SJSA1 (cell line): ENCODE data around the gene NT5C3A. TPM values are rescaled to one million over a fixed set of nuclear protein-coding genes. Genes with fewer than 3 reads are reported as not detected.
"Not testable (repeated sequence)": the region's sequence is repeated elsewhere in the genome, so short reads cannot be mapped to it uniquely, and the experiment has no call there.

Experiments
- DNase-seq, 2 experiments: peaks; one replicate each; pipeline ENCODE4 v3.0.0-alpha.2; 2015 to 2020; ENCODE audit warnings: low spot score in 2 of 2, low read depth in 1 of 2
- H3K27ac ChIP-seq: fragments of 250-450 bp; sonication (Bioruptor Pico); 2 replicates; pipeline ENCODE4 v1.5.1; 2020; ENCODE audit warnings: mild to moderate bottlenecking, moderate library complexity
- H3K27me3 ChIP-seq: fragments of 250-450 bp; sonication (Bioruptor Pico); replicated peaks from 2 replicates; pipeline ENCODE4 v1.5.1; 2020; ENCODE audit warnings: mild to moderate bottlenecking, moderate library complexity
- H3K36me3 ChIP-seq: fragments of 250-450 bp; sonication (Bioruptor Pico); 2 replicates; pipeline ENCODE4 v1.5.1; 2020; ENCODE audit warnings: mild to moderate bottlenecking
- H3K4me1 ChIP-seq: fragments of 250-450 bp; sonication (Bioruptor Pico); replicated peaks from 2 replicates; pipeline ENCODE4 v1.6.1; 2021; ENCODE audit warnings: mild to moderate bottlenecking
- H3K4me3 ChIP-seq: fragments of 250-450 bp; sonication (Bioruptor Pico); 2 replicates; pipeline ENCODE4 v1.5.1; 2020; ENCODE audit warnings: mild to moderate bottlenecking
- H3K9me3 ChIP-seq: fragments of 250-450 bp; sonication (Bioruptor Pico); replicated peaks from 2 replicates; pipeline ENCODE4 v1.5.1; 2020; ENCODE audit warnings: mild to moderate bottlenecking
- total RNA-seq: library from RNA; depleted of rRNA; stranded (reverse); fragments of >200 nt; shearing (Covaris generic); gene quantifications from 2 replicates; pipeline ENCODE4 v1.2.3, GENCODE V29; 2014

Gene NT5C3A
- total RNA-seq, 1 experiment from 2014 or later, result 31.1 TPM

DNA sequence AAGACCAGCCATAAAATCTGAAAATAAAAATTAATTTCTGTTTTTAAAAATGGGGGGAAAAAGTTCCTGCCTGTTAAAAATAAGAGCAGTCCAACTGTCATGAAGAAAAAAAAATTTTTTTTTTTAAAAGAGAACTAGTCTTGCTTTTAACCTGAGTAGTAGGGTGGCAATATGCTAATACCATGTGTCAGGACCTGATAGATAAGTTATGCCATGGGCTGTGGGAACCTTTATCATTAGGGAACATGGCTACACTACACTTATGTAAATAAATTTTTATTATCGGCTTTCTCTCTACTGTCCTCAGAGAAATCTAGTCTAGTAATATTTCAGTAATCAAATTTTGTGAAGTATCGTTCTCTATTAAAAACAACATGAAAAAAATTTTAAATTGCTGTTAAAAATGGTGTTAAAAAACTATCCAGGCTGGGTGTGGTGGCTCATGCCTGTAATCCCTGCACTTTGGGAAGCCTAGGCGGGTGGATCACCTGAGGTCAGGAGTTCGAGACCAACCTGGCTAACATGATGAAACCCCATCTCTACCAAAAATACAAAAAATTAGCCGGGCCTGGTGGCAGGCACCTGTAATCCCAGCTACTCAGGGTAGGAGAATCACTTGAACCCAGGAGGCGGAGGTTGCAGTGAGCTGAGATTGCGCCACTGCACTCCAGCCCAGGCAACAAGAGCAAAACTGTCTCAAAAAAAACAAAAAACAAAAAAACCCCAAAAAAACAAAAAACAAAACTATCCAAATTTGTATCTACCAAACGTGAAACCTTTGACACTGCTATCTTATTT lies 20.7 kb downstream of the NT5C3A start:
- H3K36me3 ChIP-seq, result no peaks in the 10 kb centered on the region
- H3K27ac ChIP-seq, result no peak overlapping the region
- H3K4me1 ChIP-seq, result peaks cover 9% of the 10 kb centered on the region
- no peaks in the 10 kb centered on the region for H3K9me3 ChIP-seq
- no peak overlapping the region for H3K4me3 ChIP-seq
- H3K27me3 ChIP-seq, result no peaks in the 10 kb centered on the region
- DNase-seq, result no peak

DNA sequence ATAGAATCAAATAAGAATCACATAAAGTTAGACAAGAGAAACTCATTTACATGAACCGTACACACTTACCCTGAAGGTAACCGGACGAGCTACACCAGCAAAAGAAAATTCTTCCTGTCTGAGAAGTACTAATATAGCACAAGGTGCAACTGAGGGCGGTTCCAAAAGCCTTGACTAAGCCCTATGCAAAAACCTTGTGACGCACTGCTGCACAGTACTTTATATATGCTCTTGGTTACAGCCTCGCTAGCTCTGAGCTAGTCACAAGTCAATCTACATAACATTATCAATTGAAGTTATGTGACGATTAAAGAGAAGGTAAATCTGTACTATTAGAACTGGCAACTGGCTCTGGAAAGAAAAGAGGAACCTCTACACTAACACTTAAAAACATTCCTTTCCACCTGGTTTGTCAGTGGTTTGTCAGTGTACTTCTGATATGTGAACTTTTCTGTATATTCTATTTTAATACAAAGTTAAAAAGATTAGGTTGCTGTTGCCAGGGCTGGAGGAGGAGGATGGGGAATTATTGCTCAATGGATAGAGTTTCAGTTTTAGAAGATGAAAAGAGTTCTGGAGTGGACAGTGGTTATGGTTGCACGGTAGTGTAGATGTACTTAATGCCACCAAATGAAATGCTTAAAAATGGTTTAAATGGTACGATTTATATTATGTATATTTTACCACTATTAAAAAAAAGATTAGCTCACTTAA lies 21.6 kb downstream of the NT5C3A start:
- Histone ChIP-seq H3K36me3 (no peaks in the 10 kb centered on the region), H3K27me3 (no peaks in the 10 kb centered on the region), H3K4me3 (no peak overlapping the region), H3K27ac (no peak overlapping the region), H3K4me1 (peaks cover 9% of the 10 kb centered on the region), H3K9me3 (no peaks in the 10 kb centered on the region)
- no peak for DNase-seq

DNA sequence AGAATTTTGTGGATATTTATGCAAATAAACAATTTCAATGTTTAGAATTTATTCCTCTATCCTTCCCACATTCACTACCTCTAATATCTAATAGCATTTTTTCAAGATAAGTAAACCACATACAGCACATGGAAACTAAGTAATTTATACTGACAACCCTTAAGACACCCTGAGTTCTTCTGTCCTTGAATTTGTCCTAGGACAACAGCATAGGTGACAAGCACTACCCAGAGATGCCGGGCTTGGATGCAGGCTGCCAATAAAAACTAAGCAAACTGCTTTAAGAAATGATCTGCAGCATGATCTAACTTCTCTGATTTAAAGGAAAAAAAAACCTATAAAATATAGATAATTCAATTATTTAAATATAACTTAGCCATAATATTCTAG lies 22.7 kb downstream of the NT5C3A start:
- Histone ChIP-seq H3K9me3 (no peaks in the 10 kb centered on the region), H3K27me3 (no peaks in the 10 kb centered on the region), H3K36me3 (no peaks in the 10 kb centered on the region), H3K4me1 (peaks cover 9% of the 10 kb centered on the region), H3K4me3 (peak overlapping the region; percentile 30), H3K27ac (no peak overlapping the region; the same call in 1 of the 2 replicates)
- no peak for DNase-seq

DNA sequence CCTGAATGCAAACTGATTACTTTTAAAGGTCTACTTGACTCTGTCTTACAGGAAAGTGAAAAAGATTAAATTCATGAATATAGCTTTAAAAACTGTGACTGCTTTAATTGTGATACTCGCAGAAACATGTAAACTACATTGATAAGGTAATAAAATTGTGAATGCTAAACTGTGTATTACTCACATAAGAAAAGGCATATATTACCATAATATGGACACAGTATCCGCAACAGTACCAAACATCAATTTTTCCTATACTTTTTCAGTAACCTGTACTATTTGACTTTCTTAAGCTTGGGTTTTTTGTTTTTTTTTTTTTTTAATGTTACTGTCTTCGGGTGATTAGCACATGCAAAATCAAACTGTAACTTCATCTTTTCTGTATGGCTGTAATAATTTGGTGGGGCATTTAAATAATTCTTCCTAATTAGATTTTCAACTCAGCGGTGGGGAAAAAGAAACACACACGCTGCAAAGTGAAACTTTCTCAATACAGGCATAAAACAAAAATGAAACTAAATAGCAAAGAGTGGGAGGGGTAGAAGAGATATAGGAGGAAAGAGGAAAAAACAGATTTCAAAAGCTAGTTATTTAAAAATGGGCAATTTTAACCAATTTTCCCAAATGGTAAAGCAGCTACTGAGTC lies 23.2 kb downstream of the NT5C3A start:
- H3K36me3 ChIP-seq, result no peaks in the 10 kb centered on the region
- H3K4me1 ChIP-seq, result peaks cover 9% of the 10 kb centered on the region
- no peaks in the 10 kb centered on the region for H3K27me3 ChIP-seq
- H3K9me3 ChIP-seq, result no peaks in the 10 kb centered on the region
- DNase-seq, result peak in 1 of 2 experiments; percentile 31
- H3K27ac ChIP-seq, result no peak overlapping the region; the same call in 1 of the 2 replicates
- H3K4me3 ChIP-seq, result peak overlapping the region; percentile 30

DNA sequence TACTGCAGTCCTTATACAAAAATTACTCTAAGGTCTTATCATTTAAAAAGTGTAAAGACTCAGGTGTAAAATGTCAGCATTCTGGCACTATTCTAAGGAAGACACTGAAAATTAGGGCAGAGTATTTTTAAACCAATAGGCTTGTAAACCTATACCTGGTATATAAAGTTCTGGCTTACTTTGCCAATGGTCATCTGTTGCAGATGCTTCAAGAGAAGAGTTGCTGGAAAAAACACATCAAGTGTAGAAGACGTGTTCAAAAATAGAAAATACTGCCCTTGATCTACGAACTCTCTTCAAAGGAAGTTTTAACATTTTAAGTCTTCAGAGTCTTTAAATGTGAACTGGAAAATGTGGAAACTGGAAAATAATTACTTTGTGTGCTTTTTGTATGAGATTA lies 23.9 kb downstream of the NT5C3A start:
- no peak for DNase-seq
- H3K4me3 ChIP-seq, result no peak overlapping the region

DNA sequence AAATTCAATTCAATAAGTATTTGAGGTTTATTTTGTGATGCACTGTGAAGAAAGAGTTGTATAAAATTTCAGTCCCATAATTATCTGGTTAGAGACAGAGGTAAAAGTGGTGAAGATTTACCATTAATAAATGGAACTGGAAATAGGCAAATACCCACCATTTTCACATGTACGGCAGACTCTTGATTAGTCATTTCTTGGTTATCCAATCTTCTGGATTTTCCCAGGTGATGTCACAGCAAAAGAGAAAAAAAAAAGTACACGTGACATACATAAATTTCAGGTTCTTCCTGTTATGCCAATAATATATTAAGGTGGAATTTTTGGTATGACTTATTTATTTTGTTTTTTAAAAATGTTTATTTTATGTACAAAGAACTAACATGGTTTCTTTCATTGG lies 26.8 kb downstream of the NT5C3A start:
- H3K27ac ChIP-seq, result no peak overlapping the region
- H3K27me3 ChIP-seq, result no peaks in the 10 kb centered on the region
- H3K4me1 ChIP-seq, result peaks cover 15% of the 10 kb centered on the region; the same call in 1 of the 2 replicates
- H3K36me3 ChIP-seq, result no peaks in the 10 kb centered on the region
- no peaks in the 10 kb centered on the region for H3K9me3 ChIP-seq
- no peak overlapping the region for H3K4me3 ChIP-seq
- DNase-seq, result no peak

More for the DNA sequence above, 23.9 kb downstream of the NT5C3A start:
- no peaks in the 10 kb centered on the region for H3K9me3 ChIP-seq
- H3K27me3 ChIP-seq, result no peaks in the 10 kb centered on the region
- no peaks in the 10 kb centered on the region for H3K36me3 ChIP-seq
- H3K4me1 ChIP-seq, result peaks cover 9% of the 10 kb centered on the region
- no peak overlapping the region for H3K27ac ChIP-seq

DNA sequence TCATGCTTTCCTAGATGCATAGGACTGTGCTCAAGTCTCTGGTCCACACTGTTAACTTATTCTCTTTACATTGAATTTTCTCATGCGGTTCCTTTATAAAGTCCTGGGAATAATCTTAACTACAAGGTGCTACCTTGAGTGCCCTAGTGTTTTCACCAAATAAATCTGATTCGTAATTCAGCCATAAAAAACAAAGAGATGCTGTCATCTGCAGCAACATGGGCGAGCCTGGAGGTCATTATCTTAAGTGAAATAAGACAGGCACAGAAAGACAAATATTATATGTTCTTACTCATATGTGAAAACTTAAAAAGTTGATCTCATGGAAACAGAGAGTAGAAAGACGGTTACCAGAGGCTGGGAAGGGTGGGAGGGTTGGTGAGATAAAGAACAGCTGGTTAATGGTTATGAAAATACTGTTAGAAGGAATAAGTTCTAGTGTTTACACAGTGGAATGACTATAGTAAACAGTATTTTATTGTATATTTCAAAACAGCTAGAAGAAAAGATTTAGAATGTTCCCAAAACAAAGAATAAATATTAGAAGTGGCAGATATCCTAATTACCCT lies 38.3 kb downstream of the NT5C3A start:
- H3K27me3 ChIP-seq, result no peaks in the 10 kb centered on the region
- DNase-seq, result no peak
- H3K9me3 ChIP-seq, result no peaks in the 10 kb centered on the region
- H3K4me3 ChIP-seq, result no peak overlapping the region
- H3K27ac ChIP-seq, result no peak overlapping the region
- H3K36me3 ChIP-seq, result peaks cover 22% of the 10 kb centered on the region
- no peaks in the 10 kb centered on the region for H3K4me1 ChIP-seq

DNA sequence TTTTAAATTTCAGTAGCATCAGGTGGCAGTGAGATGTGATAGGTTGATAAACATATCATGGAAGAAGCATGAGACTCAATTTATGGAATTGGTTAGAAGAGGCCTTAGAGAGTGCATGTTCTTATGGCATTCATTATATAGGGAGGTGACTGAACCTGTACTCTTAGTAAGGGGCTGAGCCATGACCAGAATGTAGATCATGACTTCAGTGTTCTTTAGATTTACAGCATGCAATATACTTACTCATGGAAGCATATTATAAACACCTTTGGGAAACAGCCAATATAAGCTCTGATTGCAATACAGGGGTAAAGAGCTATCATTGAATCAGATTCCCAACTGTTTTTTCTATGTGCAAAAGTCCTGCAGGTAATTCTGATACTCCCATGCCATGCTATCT lies 50.2 kb downstream of the NT5C3A start:
- no peaks in the 10 kb centered on the region for H3K4me1 ChIP-seq
- H3K27me3 ChIP-seq, result no peaks in the 10 kb centered on the region
- no peak overlapping the region for H3K4me3 ChIP-seq
- H3K9me3 ChIP-seq, result no peaks in the 10 kb centered on the region
- H3K36me3 ChIP-seq, result peaks cover 20% of the 10 kb centered on the region
- DNase-seq, result no peak
- no peak overlapping the region for H3K27ac ChIP-seq

DNA sequence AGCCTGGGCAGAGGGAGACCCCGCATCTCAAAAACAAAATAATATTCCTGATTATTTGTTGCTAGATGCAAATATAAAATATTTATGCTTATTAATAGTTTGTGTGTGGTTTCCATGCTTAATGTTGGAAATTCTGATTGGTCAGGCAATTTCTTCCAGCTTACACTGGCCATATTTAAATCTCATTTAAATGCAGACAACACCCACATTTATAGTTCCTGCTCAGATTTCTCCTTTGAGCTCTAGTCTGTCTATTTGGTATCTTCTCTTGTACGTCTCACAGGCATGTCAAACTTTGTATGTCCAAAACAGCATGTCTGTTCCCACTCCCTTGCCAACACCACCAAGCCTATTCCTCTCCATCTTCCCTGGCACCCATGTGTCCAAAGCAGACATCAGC lies 52.8 kb downstream of the NT5C3A start:
- H3K27ac ChIP-seq, result no peak overlapping the region
- no peaks in the 10 kb centered on the region for H3K9me3 ChIP-seq
- H3K36me3 ChIP-seq, result peaks cover 9% of the 10 kb centered on the region
- no peak overlapping the region for H3K4me3 ChIP-seq
- no peak for DNase-seq
- no peaks in the 10 kb centered on the region for H3K27me3 ChIP-seq
- no peaks in the 10 kb centered on the region for H3K4me1 ChIP-seq

DNA sequence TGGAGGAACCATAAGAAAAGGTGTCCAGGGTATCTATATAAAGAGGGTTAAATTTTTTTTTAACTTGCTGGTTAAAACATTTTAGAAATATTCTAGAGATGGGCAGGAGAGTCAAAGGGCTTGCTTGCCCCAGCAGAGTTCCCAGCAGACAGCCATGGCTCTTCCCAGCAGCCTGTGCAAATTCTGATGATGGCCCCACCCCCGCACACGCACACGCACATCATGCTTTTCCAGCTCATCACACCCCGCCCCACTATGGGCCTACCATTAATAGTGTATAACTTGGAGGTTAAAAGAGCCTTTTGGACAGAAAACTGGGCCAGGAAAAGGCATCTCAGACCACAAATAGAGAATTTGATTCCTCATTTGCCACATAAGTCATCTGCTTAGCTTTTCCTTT lies 56.9 kb downstream of the NT5C3A start:
- not testable (repeated sequence) for H3K36me3 ChIP-seq, DNase-seq, H3K27ac ChIP-seq, H3K4me1 ChIP-seq, H3K27me3 ChIP-seq, H3K9me3 ChIP-seq, H3K4me3 ChIP-seq

DNA sequence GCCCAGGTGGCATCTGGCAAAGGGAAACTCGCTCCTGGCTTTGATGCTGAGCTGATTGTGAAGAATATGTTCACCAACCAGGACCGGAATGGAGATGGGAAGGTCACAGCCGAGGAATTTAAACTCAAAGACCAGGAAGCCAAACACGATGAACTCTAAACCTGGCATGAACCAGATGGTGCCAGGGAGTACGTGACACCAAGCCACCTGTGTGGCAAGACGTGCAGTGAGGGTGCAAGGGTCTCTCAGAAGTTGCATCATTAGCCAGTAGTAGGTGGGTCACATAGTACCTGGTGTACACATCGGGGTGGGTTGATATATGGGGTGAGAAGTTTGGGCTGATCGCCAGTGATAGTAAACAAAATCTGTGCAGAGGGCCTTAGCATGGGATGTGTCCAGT lies 57.4 kb downstream of the NT5C3A start:
- DNase-seq, H3K4me1 ChIP-seq, H3K36me3 ChIP-seq, H3K4me3 ChIP-seq, H3K27me3 ChIP-seq, H3K9me3 ChIP-seq, H3K27ac ChIP-seq: not testable (repeated sequence)

DNA sequence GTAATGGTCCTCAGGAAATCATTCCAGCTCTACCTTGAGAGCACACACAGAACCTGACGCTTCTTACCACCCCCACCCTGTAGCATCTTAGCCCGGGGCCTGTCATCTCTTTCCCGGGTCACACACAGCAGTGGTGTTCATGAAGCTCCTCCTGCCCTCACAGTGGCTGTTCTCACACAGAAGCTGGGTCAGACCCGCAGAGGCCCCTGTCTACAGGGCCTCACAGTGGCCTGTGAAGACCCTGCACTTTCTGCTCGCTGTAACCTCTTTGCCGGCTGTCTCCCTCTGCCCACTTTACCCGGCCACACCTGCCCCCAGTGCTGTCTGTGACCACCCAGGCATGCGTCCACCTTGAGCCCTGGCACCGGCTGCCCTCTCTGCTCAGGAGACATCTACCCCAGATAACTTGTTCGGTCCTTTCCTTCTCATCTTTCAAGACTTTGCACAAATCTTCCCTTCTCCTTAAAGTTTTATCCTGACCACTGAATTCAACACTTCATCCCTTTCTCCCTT lies 58.4 kb downstream of the NT5C3A start:
- not testable (repeated sequence) for H3K27ac ChIP-seq, DNase-seq, H3K4me1 ChIP-seq, H3K4me3 ChIP-seq, H3K9me3 ChIP-seq, H3K36me3 ChIP-seq, H3K27me3 ChIP-seq

DNA sequence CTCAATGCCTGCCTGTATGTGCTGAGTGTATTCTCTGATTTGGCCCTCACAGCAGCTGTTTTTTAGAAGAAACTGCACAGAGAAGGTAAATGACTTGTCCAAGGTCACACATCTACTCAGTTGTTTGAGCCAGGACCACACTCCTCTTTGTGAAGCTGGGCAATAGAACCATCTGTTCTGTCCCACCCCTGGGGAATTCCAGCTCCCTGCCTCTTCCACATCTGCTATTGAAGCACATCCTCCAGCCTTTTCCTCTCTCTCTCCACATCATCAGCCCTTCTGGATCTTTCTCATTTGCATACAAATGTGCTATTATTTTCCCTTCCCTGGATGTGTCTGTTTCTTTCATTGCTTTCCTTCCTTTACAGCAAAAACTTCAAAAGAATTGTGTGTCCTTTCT lies 59.5 kb downstream of the NT5C3A start:
- H3K27ac ChIP-seq, H3K27me3 ChIP-seq, H3K9me3 ChIP-seq, H3K4me1 ChIP-seq, H3K36me3 ChIP-seq, H3K4me3 ChIP-seq, DNase-seq: not testable (repeated sequence)

DNA sequence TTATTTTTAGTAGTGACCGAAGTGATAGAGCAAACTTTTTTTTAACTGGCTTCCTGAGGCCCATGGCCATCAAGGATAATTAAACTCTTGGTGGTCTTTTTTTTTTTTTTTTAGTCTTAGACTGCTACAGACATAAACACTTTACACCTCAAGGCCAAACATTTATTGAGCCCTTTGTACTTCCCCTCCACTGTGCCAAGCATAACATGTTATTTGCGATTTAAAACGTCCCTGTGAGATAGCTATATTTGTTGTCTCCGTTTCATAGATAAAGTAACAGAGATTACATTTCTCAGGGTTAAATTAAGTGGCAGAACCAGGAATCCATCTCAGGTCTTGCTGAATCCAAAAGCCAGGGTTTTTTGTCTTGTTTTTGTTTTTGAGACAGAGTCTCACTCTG lies 63.2 kb downstream of the NT5C3A start:
- H3K4me3 ChIP-seq, DNase-seq, H3K9me3 ChIP-seq, H3K4me1 ChIP-seq, H3K27ac ChIP-seq, H3K36me3 ChIP-seq, H3K27me3 ChIP-seq: not testable (repeated sequence)
